GM10266 (cell line): Measurements from ENCODE around the gene CASK.

ENCODE experiments used
- DNase-seq: peaks from one replicate; pipeline ENCODE4 v3.0.0; 2012; ENCODE audit errors: extremely low spot score
- CTCF ChIP-seq: IDR thresholded peaks from 2 replicates; pipeline ENCODE4 v1.5.1; 2012; ENCODE audit warnings: mild to moderate bottlenecking, low read depth; ENCODE audit not compliant: control insufficient read depth, insufficient read depth; ENCODE audit errors: missing control alignments

The CASK gene

GRCh38 chrX:41890026-41890423 is 33.3 kb downstream of the CASK start:
- DNase-seq, result no peak
- no peak for TF ChIP-seq CTCF

GRCh38 chrX:41889317-41890025 is 33.9 kb downstream of the CASK start:
- TF ChIP-seq CTCF, result no peak
- DNase-seq, result no peak

GRCh38 chrX:41887691-41888090 is 35.7 kb downstream of the CASK start:
- TF ChIP-seq CTCF, result no peak
- no peak for DNase-seq

GRCh38 chrX:41885724-41886123 is 37.6 kb downstream of the CASK start:
- TF ChIP-seq CTCF, result no peak
- no peak for DNase-seq

- no peak for DNase-seq
- no peak for TF ChIP-seq CTCF
These were observed 42.2 kb downstream of the CASK start for GRCh38 chrX:41881166-41881565.

GRCh38 chrX:41877167-41877566 is 46.2 kb downstream of the CASK start:
- DNase-seq, result no peak
- no peak for TF ChIP-seq CTCF

GRCh38 chrX:41875142-41875541 is 48.2 kb downstream of the CASK start:
- TF ChIP-seq CTCF, result no peak
- DNase-seq, result no peak
